ENCODE results near the gene NBDY.
"Not testable (repeated sequence)": the region's sequence is repeated elsewhere in the genome, so short reads cannot be mapped to it uniquely, and the experiment has no call there.

Gene NBDY

GRCh38 chrX:56764153-56764974 lies 35.3 kb downstream of the NBDY start:
- peak; percentile 37 for DNase-seq (ENCODE audit: extremely low read depth, low read depth)
- no peak overlapping the region for H3K4me3 ChIP-seq (replicated peaks; ENCODE audit: low read depth, low read length)
- peak; percentile 39 for TF ChIP-seq CTCF (IDR thresholded peaks at IDR 0.05; ENCODE audit: low read depth, low read length, missing control alignments)

- TF ChIP-seq CTCF (IDR thresholded peaks at IDR 0.05; ENCODE audit: low read depth, low read length, missing control alignments), result no peak
- DNase-seq (ENCODE audit: extremely low read depth, low read depth), result no peak
- H3K4me3 ChIP-seq (replicated peaks; ENCODE audit: low read depth, low read length), result no peak overlapping the region
These were observed 36.1 kb downstream of the NBDY start for GRCh38 chrX:56764975-56765791.

- DNase-seq (ENCODE audit: extremely low read depth, low read depth), result no peak
- no peak overlapping the region for H3K4me3 ChIP-seq (replicated peaks; ENCODE audit: low read depth, low read length)
- TF ChIP-seq CTCF (IDR thresholded peaks at IDR 0.05; ENCODE audit: low read depth, low read length, missing control alignments), result no peak
These were observed 36.9 kb downstream of the NBDY start for GRCh38 chrX:56765811-56766553.

- no peak overlapping the region for H3K4me3 ChIP-seq (replicated peaks; ENCODE audit: low read depth, low read length)
- TF ChIP-seq CTCF (IDR thresholded peaks at IDR 0.05; ENCODE audit: low read depth, low read length, missing control alignments), result no peak
- DNase-seq (ENCODE audit: extremely low read depth, low read depth), result no peak
These were observed 37.7 kb downstream of the NBDY start for GRCh38 chrX:56766554-56767347.

GRCh38 chrX:56767348-56768119 lies 38.5 kb downstream of the NBDY start:
- H3K4me3 ChIP-seq (replicated peaks; ENCODE audit: low read depth, low read length); DNase-seq (ENCODE audit: extremely low read depth, low read depth): not testable (repeated sequence)

- not testable (repeated sequence) for H3K4me3 ChIP-seq (replicated peaks; ENCODE audit: low read depth, low read length); DNase-seq (ENCODE audit: extremely low read depth, low read depth)
These were observed 39.1 kb downstream of the NBDY start for GRCh38 chrX:56768120-56768660.

- not testable (repeated sequence) for H3K4me3 ChIP-seq (replicated peaks; ENCODE audit: low read depth, low read length); DNase-seq (ENCODE audit: extremely low read depth, low read depth)
These were observed 43.9 kb downstream of the NBDY start for GRCh38 chrX:56772675-56773521.

GRCh38 chrX:56773522-56774060 lies 44.5 kb downstream of the NBDY start:
- DNase-seq (ENCODE audit: extremely low read depth, low read depth); H3K4me3 ChIP-seq (replicated peaks; ENCODE audit: low read depth, low read length): not testable (repeated sequence)

GRCh38 chrX:56778099-56778923 lies 49.3 kb downstream of the NBDY start:
- H3K4me3 ChIP-seq (replicated peaks; ENCODE audit: low read depth, low read length); DNase-seq (ENCODE audit: extremely low read depth, low read depth): not testable (repeated sequence)

Data from HFF-Myc (cell line).